HG02610 (cell line): Measurements from ENCODE around the gene DLD.
"Not testable (repeated sequence)": the region's sequence is repeated elsewhere in the genome, so short reads cannot be mapped to it uniquely, and the experiment has no call there.

Source experiments
- ATAC-seq: cut with Tn5 transposase; IDR thresholded peaks from one replicate; pipeline ENCODE4 v1.9.1; 2021; ENCODE audit warnings: mild to moderate bottlenecking, moderate library complexity; ENCODE audit not compliant: unreplicated experiment

DLD gene

GRCh38 chr7:107890962-107891635 lies at the start of gene DLD:
DLD (plus strand) TSS chr7:107891183; CDS start chr7:107891251, 68 bp downstream.
- ATAC-seq, result peak; percentile 99

- no peak for ATAC-seq
Measured at GRCh38 chr7:107842213-107842612, 48.8 kb upstream of the DLD start.

GRCh38 chr7:107843184-107843583 lies 47.8 kb upstream of the DLD start:
- no peak for ATAC-seq

- no peak for ATAC-seq
Measured at GRCh38 chr7:107846324-107846723, 44.7 kb upstream of the DLD start.

- no peak for ATAC-seq
Measured at GRCh38 chr7:107847168-107847835, 43.7 kb upstream of the DLD start.

GRCh38 chr7:107847836-107848175 lies 43.2 kb upstream of the DLD start:
- ATAC-seq, result not testable (repeated sequence)

- not testable (repeated sequence) for ATAC-seq
Measured at GRCh38 chr7:107848211-107848610, 42.8 kb upstream of the DLD start.

- ATAC-seq, result no peak
Measured at GRCh38 chr7:107850216-107850615, 40.8 kb upstream of the DLD start.

GRCh38 chr7:107850643-107851042 lies 40.3 kb upstream of the DLD start:
- no peak for ATAC-seq

- ATAC-seq, result no peak
Measured at GRCh38 chr7:107854454-107854853, 36.5 kb upstream of the DLD start.

GRCh38 chr7:107854989-107855388 lies 36.0 kb upstream of the DLD start:
- ATAC-seq, result no peak

- ATAC-seq, result no peak
Measured at GRCh38 chr7:107856806-107857540, 34.0 kb upstream of the DLD start.

- ATAC-seq, result no peak
Measured at GRCh38 chr7:107857541-107857912, 33.5 kb upstream of the DLD start.

GRCh38 chr7:107858280-107858679 lies 32.7 kb upstream of the DLD start:
- ATAC-seq, result no peak

- no peak for ATAC-seq
Measured at GRCh38 chr7:107860279-107860961, 30.6 kb upstream of the DLD start.

GRCh38 chr7:107860981-107861652 lies 29.9 kb upstream of the DLD start:
- ATAC-seq, result no peak

GRCh38 chr7:107865956-107866775 lies 24.8 kb upstream of the DLD start:
- no peak for ATAC-seq

- ATAC-seq, result no peak
Measured at GRCh38 chr7:107867858-107868466, 23.0 kb upstream of the DLD start.

GRCh38 chr7:107870427-107871000 lies 20.5 kb upstream of the DLD start:
- ATAC-seq, result no peak
